Muscle of arm (tissue), 12 donors: ENCODE results near the gene PTCD1. TPM values are rescaled to one million over a fixed set of nuclear protein-coding genes. Genes with fewer than 3 reads are reported as not detected.

ENCODE experiments used
- DNase-seq: peaks from one replicate; pipeline ENCODE4 v3.0.0-alpha.2; 2013
- polyA plus RNA-seq, 12 donors: library from polyadenylated mRNA; unstranded; fragments of 120-200 nt; gene quantifications; one replicate each; pipeline ENCODE4 v1.2.1, GENCODE V29; 2013; ENCODE audit not compliant: insufficient read length in 12 of 12

The PTCD1 gene
- polyA plus RNA-seq, 12 donors, result 2.2 to 7.4 (median 3.7) TPM; not detected in 1

- DNase-seq, result no peak
These were observed 67.2 kb downstream of the PTCD1 start for GRCh38 chr7:99371376-99371920.

GRCh38 chr7:99369767-99370391 lies 68.7 kb downstream of the PTCD1 start:
- DNase-seq, result no peak

- no peak for DNase-seq
These were observed 69.7 kb downstream of the PTCD1 start for GRCh38 chr7:99368750-99369389.

Other genes with a start within 250 kb of the PTCD1 start
- not detected for gene KPNA7, start 230.7 kb downstream of the PTCD1 start, polyA plus RNA-seq
- gene MYH16, start 166.0 kb downstream of the PTCD1 start, polyA plus RNA-seq, result under 1 TPM in 9 of 12 donors, not detected in 3; 0.12 to 0.49 (median 0.23) TPM
- gene ARPC1A, start 112.9 kb downstream of the PTCD1 start, polyA plus RNA-seq, result 10 to 100 TPM in 11 of 12 donors, not detected in 1; 46.1 to 84.0 (median 69.8) TPM
- gene ARPC1B, start 64.1 kb downstream of the PTCD1 start, polyA plus RNA-seq, result 10 to 100 TPM in 11 of 12 donors, not detected in 1; 26.8 to 69.4 (median 38.6) TPM
- 100 to 1,000 TPM in 8 of 12 donors, 10 to 100 TPM in 3, not detected in 1; 89.0 to 139 (median 109) TPM for gene PDAP1, start 30.2 kb downstream of the PTCD1 start, polyA plus RNA-seq
- gene BUD31, start 29.8 kb downstream of the PTCD1 start, polyA plus RNA-seq, result 100 to 1,000 TPM in 2 of 12 donors, 10 to 100 TPM in 9, not detected in 1; 72.5 to 139 (median 77.8) TPM
- 10 to 100 TPM in 11 of 12 donors, not detected in 1; 23.4 to 46.9 (median 31.5) TPM for gene CPSF4, start 145 bp upstream of the PTCD1 start, polyA plus RNA-seq
- 100 to 1,000 TPM in 11 of 12 donors, not detected in 1; 332 to 597 (median 369) TPM for gene ATP5MF, start 27.4 kb upstream of the PTCD1 start, polyA plus RNA-seq
- 10 to 100 TPM in 11 of 12 donors, not detected in 1; 15.6 to 59.2 (median 30.3) TPM for gene ZNF789, start 34.1 kb upstream of the PTCD1 start, polyA plus RNA-seq
- gene ZNF394, start 61.5 kb upstream of the PTCD1 start, polyA plus RNA-seq, result 10 to 100 TPM in 5 of 12 donors, 1 to 10 TPM in 6, not detected in 1; 8.2 to 47.3 (median 9.8) TPM
- 10 to 100 TPM in 9 of 12 donors, 1 to 10 TPM in 2, not detected in 1; 7.0 to 12.1 (median 11.1) TPM for gene ZKSCAN5, start 65.9 kb upstream of the PTCD1 start, polyA plus RNA-seq
- gene FAM200A, start 113.3 kb upstream of the PTCD1 start, polyA plus RNA-seq, result 10 to 100 TPM in 6 of 12 donors, 1 to 10 TPM in 5, not detected in 1; 9.3 to 12.2 (median 10.5) TPM
- gene ZNF655, start 119.8 kb upstream of the PTCD1 start, polyA plus RNA-seq, result 10 to 100 TPM in 11 of 12 donors, not detected in 1; 34.5 to 84.8 (median 45.2) TPM
- gene TMEM225B, start 159.5 kb upstream of the PTCD1 start, polyA plus RNA-seq, result 1 to 10 TPM in 1 of 12 donors, under 1 TPM in 8, not detected in 3; 0.42 to 1.0 (median 0.87) TPM
- gene ZSCAN25, start 178.1 kb upstream of the PTCD1 start, polyA plus RNA-seq, result 10 to 100 TPM in 10 of 12 donors, 1 to 10 TPM in 1, not detected in 1; 9.9 to 26.8 (median 11.0) TPM
- 10 to 100 TPM in 1 of 12 donors, 1 to 10 TPM in 7, under 1 TPM in 3, not detected in 1; 0.68 to 14.2 (median 1.4) TPM for gene CYP3A5, start 241.2 kb upstream of the PTCD1 start, polyA plus RNA-seq